CD14-positive monocyte (primary cell): ENCODE results near the gene DLEC1. TPM values are rescaled to one million over a fixed set of nuclear protein-coding genes. Genes with fewer than 3 reads are reported as not detected.
A peak's percentile ranks its signal among the peaks of the same experiment; 100 is the strongest.
"Not testable (repeated sequence)": the region's sequence is repeated elsewhere in the genome, so short reads cannot be mapped to it uniquely, and the experiment has no call there.

ENCODE experiments used
- DNase-seq, 3 donors: peaks; one replicate each; pipeline ENCODE4 v3.0.0-alpha.2; 2011 to 2022
- H2AFZ ChIP-seq: 2 replicates; pipeline ENCODE4 v1.6.0; 2012; ENCODE audit warnings: mild to moderate bottlenecking, low read depth, low read length, inconsistent platforms; ENCODE audit not compliant: insufficient read depth, poor library complexity, severe bottlenecking
- H3K27ac ChIP-seq, 2 donors: 1 replicate in 1 of 2; 2 replicates in 1 of 2; pipeline ENCODE4 v1.5.1; 2012 to 2013; ENCODE audit warnings: low read length in 2 of 2, control low read depth in 1 of 2, inconsistent platforms in 1 of 2, low read depth in 1 of 2, mild to moderate bottlenecking in 1 of 2
- H3K27me3 ChIP-seq, 2 donors: one replicate each; pipeline versions ENCODE4 v1.6.0 to v1.6.1; 2011 to 2013; ENCODE audit warnings: low read length in 2 of 2; ENCODE audit not compliant: control insufficient read depth in 2 of 2, insufficient read depth in 2 of 2
- H3K36me3 ChIP-seq, 2 donors: replicated peaks in 1 of 2; 1 replicate in 1 of 2; 2 replicates in 1 of 2; pipeline versions ENCODE4 v1.5.1 to v1.6.1; 2012 to 2013; ENCODE audit warnings: low read length in 2 of 2, control low read depth in 1 of 2, inconsistent platforms in 1 of 2, mild to moderate bottlenecking in 1 of 2; ENCODE audit not compliant: insufficient read depth in 2 of 2, control insufficient read depth in 1 of 2
- H3K4me1 ChIP-seq, 2 donors: 1 replicate in 1 of 2; 2 replicates in 1 of 2; pipeline versions ENCODE4 v1.5.1 to v1.6.1; 2012 to 2013; ENCODE audit warnings: low read length in 2 of 2, control low read depth in 1 of 2, inconsistent platforms in 1 of 2, mild to moderate bottlenecking in 1 of 2, moderate library complexity in 1 of 2; ENCODE audit not compliant: insufficient read depth in 2 of 2, control insufficient read depth in 1 of 2
- H3K4me2 ChIP-seq: replicated peaks from 2 replicates; pipeline ENCODE3; 2012; ENCODE audit warnings: low read length, moderate library complexity, mild to moderate bottlenecking; ENCODE audit not compliant: poor library complexity, severe bottlenecking; ENCODE audit errors: extremely low read depth
- H3K4me3 ChIP-seq, 3 experiments: fragments of 200-600 bp in 1 of 3; sonication (generic) in 1 of 3; replicated peaks in 1 of 3; 1 replicate in 2 of 3; 2 replicates in 1 of 3; pipeline ENCODE4 v1.5.1; 2011 to 2013; ENCODE audit warnings: low read length in 3 of 3, mild to moderate bottlenecking in 3 of 3, control low read depth in 2 of 3, low read depth in 2 of 3, inconsistent platforms in 1 of 3, moderate library complexity in 1 of 3
- H3K79me2 ChIP-seq: 2 replicates; pipeline ENCODE4 v1.6.0; 2012; ENCODE audit warnings: mild to moderate bottlenecking, control low read depth, inconsistent platforms, low read length, moderate library complexity; ENCODE audit not compliant: insufficient read depth
- H3K9ac ChIP-seq: 2 replicates; pipeline ENCODE4 v1.6.0; 2017; ENCODE audit warnings: low read length, mild to moderate bottlenecking; ENCODE audit not compliant: insufficient read depth, poor library complexity, severe bottlenecking
- H3K9me3 ChIP-seq, 2 donors: replicated peaks in 1 of 2; 1 replicate in 1 of 2; 2 replicates in 1 of 2; pipeline versions ENCODE4 v1.5.1 to v1.6.1; 2012 to 2013; ENCODE audit warnings: low read length in 2 of 2, control low read depth in 1 of 2; ENCODE audit not compliant: control insufficient read depth in 1 of 2, insufficient read depth in 1 of 2
- H4K20me1 ChIP-seq: 2 replicates; pipeline ENCODE4 v1.6.0; 2012; ENCODE audit warnings: mild to moderate bottlenecking, low read length, control low read depth, moderate library complexity; ENCODE audit not compliant: insufficient read depth
- H3K27ac Mint-ChIP-seq, 7 donors: one replicate each; pipeline ENCODE4 v1.8.0; 2020; ENCODE audit warnings: mild to moderate bottlenecking in 7 of 7, mixed read lengths in 7 of 7, moderate library complexity in 6 of 7, inconsistent platforms in 2 of 7
- H3K27me3 Mint-ChIP-seq, 3 donors: one replicate each; pipeline ENCODE4 v1.8.0; 2021 to 2022; ENCODE audit warnings: low read depth in 3 of 3, mild to moderate bottlenecking in 3 of 3, mixed read lengths in 3 of 3, moderate library complexity in 3 of 3, inconsistent platforms in 1 of 3
- H3K36me3 Mint-ChIP-seq, 2 donors: one replicate each; pipeline ENCODE4 v1.8.0; 2020; ENCODE audit warnings: mixed read lengths in 2 of 2, inconsistent platforms in 1 of 2, mild to moderate bottlenecking in 1 of 2
- H3K4me1 Mint-ChIP-seq: one replicate; pipeline ENCODE4 v1.8.0; 2020; ENCODE audit warnings: mild to moderate bottlenecking, mixed read lengths
- H3K4me3 Mint-ChIP-seq, 2 donors: one replicate each; pipeline ENCODE4 v1.8.0; 2020; ENCODE audit warnings: mild to moderate bottlenecking in 2 of 2, mixed read lengths in 2 of 2, moderate library complexity in 1 of 2
- H3K9me3 Mint-ChIP-seq, 7 donors: one replicate each; pipeline ENCODE4 v1.8.0; 2020 to 2022; ENCODE audit warnings: mixed read lengths in 7 of 7, mild to moderate bottlenecking in 6 of 7, moderate library complexity in 6 of 7, inconsistent platforms in 2 of 7
- CTCF ChIP-seq: fragments of 200-600 bp; IDR thresholded peaks from one replicate; pipeline ENCODE4 v1.8.0; 2022; ENCODE audit warnings: antibody characterized with exemption, mild to moderate bottlenecking
- WGBS: methylation state at CpG from one replicate; pipeline ENCODE4 v1.1.5; 2013; ENCODE audit warnings: missing lambda C conversion rate; ENCODE audit not compliant: insufficient coverage; 5-methylcytosine and 5-hydroxymethylcytosine counted together
- intact Hi-C, 2 donors: fragments of 100-400 bp; cut with micrococcal nuclease; formaldehyde crosslinking; loops; one replicate each; pipeline versions ENCODE4 v1.15.0 to v1.15.1; 2023
- polyA plus RNA-seq, 3 donors: library from polyadenylated mRNA; depleted of rRNA in 1 of 3; unstranded in 2 of 3; stranded (reverse) in 1 of 3; fragments of 300-500 nt in 2 of 3; fragments of >200 nt in 1 of 3; fragmentation: Illumina TruSeq in 2 of 3; gene quantifications; 1 replicate in 2 of 3; 2 replicates in 1 of 3; pipeline ENCODE4 v1.2.3, GENCODE V29; 2012 to 2021

Gene DLEC1
- polyA plus RNA-seq, 3 donors, result 0.11 to 0.81 (median 0.14) TPM

GRCh38 chr3:38067508-38068233, 28.7 kb downstream of the DLEC1 start:
- DNase-seq, result peak in 1 of 3 donors; percentile 16
- no peak for TF ChIP-seq CTCF
- Histone ChIP-seq H2AFZ (no peak overlapping the region), H3K4me1 (no peaks in the 10 kb centered on the region), H3K4me3 (no peak overlapping the region), H3K9me3 (no peaks in the 10 kb centered on the region), H4K20me1 (no peaks in the 10 kb centered on the region), H3K27me3 (no peaks in the 10 kb centered on the region), H3K27ac (no peak overlapping the region), H3K79me2 (no peaks in the 10 kb centered on the region), H3K36me3 (no peaks in the 10 kb centered on the region), H3K4me2 (no peak overlapping the region), H3K9ac (no peak overlapping the region)
- intact Hi-C loops, result no loop called here
- no peak overlapping the region for H3K4me3 Mint-ChIP-seq
- no peaks in the 10 kb centered on the region for H3K36me3 Mint-ChIP-seq
- peaks cover 2 to 10% (median 8%) of the 10 kb centered on the region in 7 donors for H3K9me3 Mint-ChIP-seq
- no CpG with 5 or more reads among the region's 6 CpGs for WGBS
- no peak overlapping the region for H3K27ac Mint-ChIP-seq
- peaks cover 0 to 5% (median 3%) of the 10 kb centered on the region in 3 donors for H3K27me3 Mint-ChIP-seq
- peaks cover 2% of the 10 kb centered on the region for H3K4me1 Mint-ChIP-seq

GRCh38 chr3:38070013-38070412, 31.0 kb downstream of the DLEC1 start:
- Histone ChIP-seq H3K9ac (no peak overlapping the region), H3K27me3 (no peaks in the 10 kb centered on the region), H3K27ac (no peak overlapping the region), H3K4me1 (no peaks in the 10 kb centered on the region), H4K20me1 (no peaks in the 10 kb centered on the region), H2AFZ (no peak overlapping the region), H3K36me3 (no peaks in the 10 kb centered on the region), H3K4me2 (no peak overlapping the region), H3K4me3 (no peak overlapping the region), H3K79me2 (no peaks in the 10 kb centered on the region), H3K9me3 (no peaks in the 10 kb centered on the region)
- Mint-ChIP-seq H3K36me3 (no peaks in the 10 kb centered on the region), H3K27ac (no peak overlapping the region), H3K9me3 (peaks cover 0 to 5% (median 3%) of the 10 kb centered on the region in 7 donors), H3K4me1 (peaks cover 2% of the 10 kb centered on the region), H3K4me3 (no peak overlapping the region), H3K27me3 (peaks cover 1 to 5% (median 5%) of the 10 kb centered on the region in 3 donors)
- no peak for DNase-seq
- WGBS, result 20% methylated on average over 1 of the region's 2 CpGs
- intact Hi-C loops, result no loop called here
- TF ChIP-seq CTCF, result no peak

GRCh38 chr3:38077073-38077472, 38.1 kb downstream of the DLEC1 start:
- intact Hi-C loops, H3K4me3 ChIP-seq, H3K4me1 Mint-ChIP-seq, H3K9me3 Mint-ChIP-seq, H3K9me3 ChIP-seq, H3K4me3 Mint-ChIP-seq, H4K20me1 ChIP-seq, H3K79me2 ChIP-seq, H3K9ac ChIP-seq, H3K4me2 ChIP-seq, H2AFZ ChIP-seq, DNase-seq, H3K27ac Mint-ChIP-seq, H3K4me1 ChIP-seq, H3K27ac ChIP-seq, H3K36me3 ChIP-seq, H3K27me3 ChIP-seq, H3K27me3 Mint-ChIP-seq, H3K36me3 Mint-ChIP-seq: not testable (repeated sequence)
- WGBS, result 100% methylated on average over 1 of the region's 3 CpGs
